Thoracic aorta (tissue), 2 donors: ENCODE results near the gene CEP128. TPM values are rescaled to one million over a fixed set of nuclear protein-coding genes. Genes with fewer than 3 reads are reported as not detected.

Experiments used
- ATAC-seq: fragments of 150-250 bp; one replicate; pipeline ENCODE4 v1.8.0; 2017; ENCODE audit warnings: low read depth; ENCODE audit not compliant: insufficient number of reproducible peaks, low FRiP score
- DNase-seq: peaks from one replicate; pipeline ENCODE4 v3.0.0-alpha.2; 2020; ENCODE audit warnings: low spot score
- H3K27ac ChIP-seq, 2 donors: fragments of 200-600 bp; sonication (generic); 1 replicate in 1 of 2; 2 replicates in 1 of 2; pipeline ENCODE4 v1.5.1; 2016; ENCODE audit warnings: mild to moderate bottlenecking in 2 of 2, moderate library complexity in 2 of 2
- H3K27me3 ChIP-seq: fragments of 200-600 bp; sonication (generic); replicated peaks from 2 replicates; pipeline ENCODE4 v1.6.0; 2016; ENCODE audit warnings: mild to moderate bottlenecking; ENCODE audit not compliant: insufficient read depth
- H3K36me3 ChIP-seq: fragments of 200-600 bp; sonication (generic); one replicate; pipeline ENCODE4 v1.5.1; 2016
- H3K4me1 ChIP-seq, 2 donors: fragments of 200-600 bp; sonication (generic); 1 replicate in 1 of 2; 2 replicates in 1 of 2; pipeline versions ENCODE4 v1.5.1 to v1.6.0; 2016; ENCODE audit warnings: low read depth in 2 of 2, mild to moderate bottlenecking in 1 of 2; ENCODE audit not compliant: control insufficient read depth in 1 of 2
- H3K4me3 ChIP-seq: fragments of 200-600 bp; sonication (generic); 2 replicates; pipeline ENCODE4 v1.5.1; 2016; ENCODE audit warnings: mild to moderate bottlenecking
- H3K9me3 ChIP-seq: fragments of 200-600 bp; sonication (generic); 2 replicates; pipeline ENCODE4 v1.5.1; 2016
- total RNA-seq, 2 donors: library from RNA; depleted of rRNA; stranded (reverse); fragments of >200 nt; gene quantifications; one replicate each; pipeline versions ENCODE4 v1.1.0 to v1.2.3, GENCODE V29; 2016
- TF ChIP-seq, protein P1 (sequence below): fragments of 200-600 bp; sonication (generic); IDR thresholded peaks from one replicate; pipeline ENCODE4 v1.5.1; 2019; ENCODE audit warnings: antibody characterized with exemption

Gene CEP128
- 1 to 10 TPM; 2.1 to 4.7 TPM for total RNA-seq

DNA sequence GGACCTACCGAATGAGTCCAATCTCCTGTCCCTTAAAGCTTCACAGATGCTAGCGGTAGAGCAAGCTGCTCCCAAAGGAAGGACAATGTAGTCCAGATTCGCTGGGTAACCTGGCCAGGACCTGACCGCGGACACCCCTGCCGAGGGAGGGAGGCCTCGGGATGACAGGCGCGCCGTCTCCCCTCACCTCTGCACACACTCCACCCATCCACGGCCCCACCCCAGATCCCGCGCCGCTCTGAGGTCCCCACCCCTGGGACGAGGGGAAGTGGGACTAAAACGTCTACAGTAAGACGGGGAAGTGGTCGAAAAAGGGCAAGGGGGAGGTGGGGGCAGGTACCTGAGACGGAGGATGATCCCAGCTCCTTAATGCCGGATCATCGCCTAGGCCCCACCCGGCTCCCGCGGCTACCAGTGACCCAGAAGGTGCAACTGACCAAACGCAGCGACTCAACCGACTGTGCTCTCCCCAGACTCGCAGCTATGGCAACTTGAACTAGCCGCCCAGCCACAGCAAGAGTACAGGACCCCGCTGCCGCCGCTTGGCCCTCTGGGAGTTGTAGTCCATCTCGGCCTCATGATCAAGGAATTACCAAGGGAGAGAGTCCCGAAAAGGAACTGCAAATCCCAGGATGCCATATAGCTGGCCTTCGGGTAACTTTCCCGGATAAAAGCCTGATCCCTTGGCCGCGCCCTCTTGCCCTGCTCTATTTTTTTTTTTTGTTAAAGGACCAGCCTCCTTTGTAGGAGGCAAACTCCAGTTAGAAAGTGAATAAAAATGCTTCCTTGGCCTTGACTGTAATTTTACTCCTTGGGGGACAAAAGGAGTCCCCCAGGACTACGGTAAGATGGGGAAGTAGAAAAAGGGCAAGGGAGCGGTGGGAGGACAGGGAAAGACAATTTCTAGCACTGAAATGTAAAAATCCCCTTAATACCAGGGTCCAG, at the start of gene CEP128:
CEP128 (minus strand) TSS at position 498 of the 945 bp plus-strand sequence.
- Histone ChIP-seq H3K4me1 (peaks cover 0 to 13% of the 10 kb centered on the region in 2 donors), H3K27ac (peak within 1 kb of the TSS in 1 of 2 donors; percentile 38), H3K4me3 (peak within 1 kb of the TSS; percentile 86), H3K9me3 (no peaks in the 10 kb centered on the region), H3K36me3 (no peaks in the 10 kb centered on the region), H3K27me3 (no peaks in the 10 kb centered on the region)
- TF ChIP-seq, protein P1, sequence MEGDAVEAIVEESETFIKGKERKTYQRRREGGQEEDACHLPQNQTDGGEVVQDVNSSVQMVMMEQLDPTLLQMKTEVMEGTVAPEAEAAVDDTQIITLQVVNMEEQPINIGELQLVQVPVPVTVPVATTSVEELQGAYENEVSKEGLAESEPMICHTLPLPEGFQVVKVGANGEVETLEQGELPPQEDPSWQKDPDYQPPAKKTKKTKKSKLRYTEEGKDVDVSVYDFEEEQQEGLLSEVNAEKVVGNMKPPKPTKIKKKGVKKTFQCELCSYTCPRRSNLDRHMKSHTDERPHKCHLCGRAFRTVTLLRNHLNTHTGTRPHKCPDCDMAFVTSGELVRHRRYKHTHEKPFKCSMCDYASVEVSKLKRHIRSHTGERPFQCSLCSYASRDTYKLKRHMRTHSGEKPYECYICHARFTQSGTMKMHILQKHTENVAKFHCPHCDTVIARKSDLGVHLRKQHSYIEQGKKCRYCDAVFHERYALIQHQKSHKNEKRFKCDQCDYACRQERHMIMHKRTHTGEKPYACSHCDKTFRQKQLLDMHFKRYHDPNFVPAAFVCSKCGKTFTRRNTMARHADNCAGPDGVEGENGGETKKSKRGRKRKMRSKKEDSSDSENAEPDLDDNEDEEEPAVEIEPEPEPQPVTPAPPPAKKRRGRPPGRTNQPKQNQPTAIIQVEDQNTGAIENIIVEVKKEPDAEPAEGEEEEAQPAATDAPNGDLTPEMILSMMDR, result no peak
- ATAC-seq (peak; percentile 100), DNase-seq (peak; percentile 91)

DNA sequence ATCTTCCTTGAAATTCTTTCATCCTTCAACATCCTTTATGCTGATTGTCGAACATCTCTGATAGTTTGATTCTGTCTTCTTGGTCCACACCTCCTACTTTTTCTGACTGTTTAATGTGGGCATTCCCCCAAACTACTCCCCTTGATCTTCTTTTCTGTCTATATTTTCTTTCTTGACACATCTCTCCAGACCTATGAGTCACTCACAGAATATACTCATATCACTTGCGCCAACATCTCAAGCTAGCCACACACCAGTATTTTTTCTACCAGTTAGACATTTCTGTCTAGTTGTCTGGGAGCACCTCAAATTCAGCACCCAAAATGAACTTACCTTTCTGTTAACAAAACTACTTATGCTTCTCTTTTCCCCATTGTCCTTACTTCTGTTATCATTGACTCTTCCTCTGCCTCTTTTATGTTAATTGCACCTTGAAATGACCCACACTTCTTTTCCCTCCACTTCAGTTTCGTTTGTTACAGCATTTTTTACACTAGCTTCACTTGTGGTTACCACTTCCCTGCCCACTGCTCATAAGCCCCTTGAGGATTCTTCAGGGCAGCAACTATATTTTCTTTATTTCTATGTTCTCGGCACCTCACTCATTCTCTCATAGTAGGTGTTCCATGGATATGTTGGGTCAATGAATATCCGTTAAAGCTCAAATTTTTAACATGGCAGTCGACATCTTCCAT, 47.3 kb upstream of the CEP128 start:
- H3K4me1 ChIP-seq, result no peaks in the 10 kb centered on the region
- TF ChIP-seq, protein P1, result no peak
- DNase-seq, result no peak
- no peaks in the 10 kb centered on the region for H3K36me3 ChIP-seq
- H3K4me3 ChIP-seq, result no peak overlapping the region
- ATAC-seq, result no peak
- no peaks in the 10 kb centered on the region for H3K9me3 ChIP-seq
- H3K27me3 ChIP-seq, result no peaks in the 10 kb centered on the region
- H3K27ac ChIP-seq, result no peak overlapping the region

DNA sequence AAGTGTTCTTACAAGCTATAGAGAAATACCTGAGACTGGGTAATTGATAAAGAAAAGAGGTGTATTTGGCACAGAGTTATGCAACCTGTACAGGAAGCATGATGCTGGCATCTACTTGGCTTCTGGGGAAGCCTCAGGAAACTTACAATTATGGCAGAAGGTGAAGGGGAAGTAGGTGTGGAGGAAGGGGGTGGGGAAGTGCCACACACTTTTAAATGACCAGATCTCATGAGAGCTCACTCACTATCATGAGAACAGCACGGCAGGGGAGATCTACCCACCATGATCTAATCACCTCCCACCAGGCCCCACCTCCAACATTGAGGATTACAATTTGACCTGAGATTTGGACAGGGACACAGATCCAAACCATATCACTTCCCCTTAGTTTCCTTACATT, 46.7 kb upstream of the CEP128 start:
- Histone ChIP-seq H3K27ac (no peak overlapping the region), H3K4me3 (no peak overlapping the region), H3K27me3 (no peaks in the 10 kb centered on the region), H3K4me1 (no peaks in the 10 kb centered on the region), H3K9me3 (no peaks in the 10 kb centered on the region), H3K36me3 (no peaks in the 10 kb centered on the region)
- TF ChIP-seq, protein P1, result no peak
- no peak for ATAC-seq
- no peak for DNase-seq

DNA sequence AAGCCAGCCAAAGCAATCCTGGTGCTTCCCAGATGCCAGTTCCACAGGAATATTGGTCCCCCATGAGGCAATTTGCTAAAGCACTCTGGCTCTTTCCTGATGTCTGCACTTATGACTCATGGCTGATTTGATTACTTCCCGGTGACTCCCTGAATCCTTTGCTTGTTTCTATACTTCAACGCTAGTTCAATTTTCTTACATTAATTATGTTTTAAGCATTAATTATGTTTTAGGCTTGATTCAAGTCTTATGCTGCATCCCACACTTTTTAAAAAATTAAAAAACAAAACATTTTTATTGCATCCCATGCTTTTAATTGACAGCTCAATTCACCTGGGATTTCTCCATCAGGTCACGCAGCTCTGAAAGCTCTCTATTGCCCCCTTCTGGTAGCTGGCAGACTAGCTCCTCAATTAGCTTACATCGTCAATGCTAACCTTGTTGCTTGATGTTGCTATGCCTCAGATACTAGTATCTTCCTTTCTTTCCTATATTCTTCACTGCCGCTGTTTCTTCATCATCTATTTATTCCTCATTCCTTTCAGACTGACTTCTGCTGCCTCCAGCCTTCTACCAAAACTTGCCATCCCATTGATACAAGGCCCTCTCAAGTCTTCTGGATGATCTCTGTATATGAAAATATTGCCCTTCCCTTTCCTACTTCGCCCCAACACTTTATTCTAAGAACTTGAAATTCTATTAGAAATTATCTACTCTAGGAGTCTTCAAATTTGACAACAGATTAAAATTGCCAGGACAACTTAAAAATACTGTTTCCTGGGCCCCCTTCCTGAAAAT, 45.9 kb upstream of the CEP128 start:
- ATAC-seq (no peak), DNase-seq (no peak)
- Histone ChIP-seq H3K27me3 (no peaks in the 10 kb centered on the region), H3K27ac (no peak overlapping the region), H3K4me1 (no peaks in the 10 kb centered on the region), H3K4me3 (no peak overlapping the region), H3K9me3 (no peaks in the 10 kb centered on the region), H3K36me3 (no peaks in the 10 kb centered on the region)
- TF ChIP-seq, protein P1, result peak; percentile 94
